ENCODE data around the gene CRYL1. TPM values are rescaled to one million over a fixed set of nuclear protein-coding genes. Genes with fewer than 3 reads are reported as not detected.

CRYL1 gene
- total and polyA plus RNA-seq, 2 donors (not counting 1 experiment from before 2014, with no cell fraction given) = 6.5 to 15.1 TPM

GRCh38 chr13:20460761-20461160, 64.9 kb downstream of the CRYL1 start:
- Mint-ChIP-seq H3K27me3 (no peaks in the 10 kb centered on the region), H3K4me3 (no peak overlapping the region), H3K27ac (no peak overlapping the region), H3K9me3 (ENCODE audit: insufficient read depth) (no peaks in the 10 kb centered on the region), H3K4me1 (peaks cover 5% of the 10 kb centered on the region)
- POLR2A ChIA-PET = no interaction called here
- H3K27ac ChIP-seq (ENCODE audit: low read length in 2 of 2) = no peak overlapping the region
- intact Hi-C loops (cut with micrococcal nuclease) = no loop called here
- H3K9me3 ChIP-seq (ENCODE audit: control extremely low read depth in 1 of 3, control insufficient read depth in 2 of 3, insufficient read depth in 1 of 3, low read length in 2 of 3) = peaks cover 0 to 3% (median 0%) of the 10 kb centered on the region in 3 donors
- ATAC-seq (ENCODE audit: low read depth) (no peak), DNase-seq (no peak)
- no peaks in the 10 kb centered on the region for H3K36me3 ChIP-seq (replicated peaks in 1 of 2; ENCODE audit: control extremely low read depth in 1 of 2, control insufficient read depth in 1 of 2, extremely low read depth in 1 of 2, insufficient read depth in 2 of 2, low read length in 1 of 2)
- H2AFZ ChIP-seq (ENCODE audit: insufficient read depth, low read depth, low read length, poor library complexity, severe bottlenecking) = no peak overlapping the region
- no peaks in the 10 kb centered on the region for H3K27me3 ChIP-seq (replicated peaks in 1 of 4; ENCODE audit: control extremely low read depth in 1 of 4, control insufficient read depth in 3 of 4, insufficient read depth in 4 of 4, low read length in 3 of 4)
- CTCF ChIA-PET = no interaction called here
- no CpG with 5 or more reads among the region's 11 CpGs for WGBS (ENCODE audit: insufficient coverage)
- no peaks in the 10 kb centered on the region for H4K20me1 ChIP-seq (ENCODE audit: control insufficient read depth, insufficient read depth, low read length, poor library complexity, severe bottlenecking)
- no peak overlapping the region for H3K4me3 ChIP-seq (ENCODE audit: control extremely low read depth in 1 of 5, extremely low read depth in 1 of 5, insufficient read depth in 1 of 5, low read depth in 2 of 5, low read length in 4 of 5)
- TF ChIP-seq EZH2 (IDR thresholded peaks at IDR 0.05; ENCODE audit: borderline replicate concordance, insufficient read depth, low read depth, low read length, poor library complexity, severe bottlenecking) (no peak), CTCF (IDR thresholded peaks at IDR 0.05) (no peak)
- H3K4me2 ChIP-seq (replicated peaks; ENCODE audit: low read depth, low read length, poor library complexity, severe bottlenecking) = no peak overlapping the region
- H3K79me2 ChIP-seq (ENCODE audit: control insufficient read depth, insufficient read depth, low read length) = no peaks in the 10 kb centered on the region
- H3K4me1 ChIP-seq (ENCODE audit: control insufficient read depth in 2 of 2, insufficient read depth in 2 of 2, low read length in 2 of 2) = no peaks in the 10 kb centered on the region
- no peak overlapping the region for H3K9ac ChIP-seq (ENCODE audit: low read length)

GRCh38 chr13:20457670-20458069, 68.0 kb downstream of the CRYL1 start:
- no peak overlapping the region for H3K27ac Mint-ChIP-seq
- no peaks in the 10 kb centered on the region for H3K27me3 ChIP-seq (replicated peaks in 1 of 4; ENCODE audit: control extremely low read depth in 1 of 4, control insufficient read depth in 3 of 4, insufficient read depth in 4 of 4, low read length in 3 of 4)
- no peak for TF ChIP-seq EZH2 (IDR thresholded peaks at IDR 0.05; ENCODE audit: borderline replicate concordance, insufficient read depth, low read depth, low read length, poor library complexity, severe bottlenecking)
- no peak for TF ChIP-seq CTCF (IDR thresholded peaks at IDR 0.05)
- ChIA-PET CTCF (no interaction called here), POLR2A (no interaction called here)
- intact Hi-C loops (cut with micrococcal nuclease) = no loop called here
- H3K27ac ChIP-seq (ENCODE audit: low read length in 2 of 2) = no peak overlapping the region
- H3K4me3 ChIP-seq (ENCODE audit: control extremely low read depth in 1 of 5, extremely low read depth in 1 of 5, insufficient read depth in 1 of 5, low read depth in 2 of 5, low read length in 4 of 5) = no peak overlapping the region
- no peaks in the 10 kb centered on the region for H3K27me3 Mint-ChIP-seq
- peaks cover 0 to 8% (median 0%) of the 10 kb centered on the region in 3 donors for H3K9me3 ChIP-seq (ENCODE audit: control extremely low read depth in 1 of 3, control insufficient read depth in 2 of 3, insufficient read depth in 1 of 3, low read length in 2 of 3)
- no peaks in the 10 kb centered on the region for H4K20me1 ChIP-seq (ENCODE audit: control insufficient read depth, insufficient read depth, low read length, poor library complexity, severe bottlenecking)
- no peak for DNase-seq
- H3K4me2 ChIP-seq (replicated peaks; ENCODE audit: low read depth, low read length, poor library complexity, severe bottlenecking) = no peak overlapping the region
- no peak for ATAC-seq (ENCODE audit: low read depth)
- no peak overlapping the region for H3K4me3 Mint-ChIP-seq
- no peak overlapping the region for H2AFZ ChIP-seq (ENCODE audit: insufficient read depth, low read depth, low read length, poor library complexity, severe bottlenecking)
- no peak overlapping the region for H3K9ac ChIP-seq (ENCODE audit: low read length)
- no peaks in the 10 kb centered on the region for H3K36me3 ChIP-seq (replicated peaks in 1 of 2; ENCODE audit: control extremely low read depth in 1 of 2, control insufficient read depth in 1 of 2, extremely low read depth in 1 of 2, insufficient read depth in 2 of 2, low read length in 1 of 2)
- no peaks in the 10 kb centered on the region for H3K4me1 ChIP-seq (ENCODE audit: control insufficient read depth in 2 of 2, insufficient read depth in 2 of 2, low read length in 2 of 2)
- H3K79me2 ChIP-seq (ENCODE audit: control insufficient read depth, insufficient read depth, low read length) = no peaks in the 10 kb centered on the region
- H3K9me3 Mint-ChIP-seq (ENCODE audit: insufficient read depth) = no peaks in the 10 kb centered on the region
- 100% methylated on average over 1 of the region's 6 CpGs for WGBS (ENCODE audit: insufficient coverage)
- H3K4me1 Mint-ChIP-seq = peaks cover 5% of the 10 kb centered on the region
